Measurements from ENCODE around the gene S1PR5.
"Not testable (repeated sequence)": the region's sequence is repeated elsewhere in the genome, so short reads cannot be mapped to it uniquely, and the experiment has no call there.

The S1PR5 gene

GRCh38 chr19:10517361-10517759, at the start of gene S1PR5:
Gene S1PR5 (minus strand): TSS chr19:10517447. CDS start chr19:10515011, 2,436 bp downstream.
- DNase-seq: no peak

- peak; percentile 83 for DNase-seq
Observed at GRCh38 chr19:10566658-10567410, 49.6 kb upstream of the S1PR5 start.

GRCh38 chr19:10566408-10566657, 49.1 kb upstream of the S1PR5 start:
- no peak for DNase-seq

GRCh38 chr19:10565567-10566407, 48.5 kb upstream of the S1PR5 start, which contains the start of gene KRI1:
Gene KRI1 (minus strand): TSS chr19:10566010. CDS start chr19:10565999, 11 bp downstream.
- DNase-seq: peak; percentile 98

GRCh38 chr19:10565028-10565566, 47.9 kb upstream of the S1PR5 start:
- DNase-seq: peak; percentile 54

- DNase-seq: no peak
Observed at GRCh38 chr19:10562609-10563008, 45.4 kb upstream of the S1PR5 start.

- no peak for DNase-seq
Observed at GRCh38 chr19:10560154-10560553, 42.9 kb upstream of the S1PR5 start.

- no peak for DNase-seq
Observed at GRCh38 chr19:10557603-10558197, 40.5 kb upstream of the S1PR5 start.

- DNase-seq: no peak
Observed at GRCh38 chr19:10555610-10555973, 38.3 kb upstream of the S1PR5 start.

- no peak for DNase-seq
Observed at GRCh38 chr19:10554760-10555609, 37.7 kb upstream of the S1PR5 start.

- peak; percentile 71 for DNase-seq
Observed at GRCh38 chr19:10553943-10554381, 36.7 kb upstream of the S1PR5 start.

GRCh38 chr19:10553087-10553667, 35.9 kb upstream of the S1PR5 start:
- no peak for DNase-seq

- no peak for DNase-seq
Observed at GRCh38 chr19:10552510-10553053, 35.3 kb upstream of the S1PR5 start.

- peak; percentile 56 for DNase-seq
Observed at GRCh38 chr19:10551698-10552301, 34.6 kb upstream of the S1PR5 start.

- not testable (repeated sequence) for DNase-seq
Observed at GRCh38 chr19:10551006-10551405, 33.8 kb upstream of the S1PR5 start.

- DNase-seq: no peak
Observed at GRCh38 chr19:10550336-10550735, 33.1 kb upstream of the S1PR5 start.

- DNase-seq: no peak
Observed at GRCh38 chr19:10549733-10550132, 32.5 kb upstream of the S1PR5 start.

- DNase-seq: no peak
Observed at GRCh38 chr19:10548746-10549276, 31.6 kb upstream of the S1PR5 start.

GRCh38 chr19:10546817-10547216, 29.6 kb upstream of the S1PR5 start:
- DNase-seq: no peak

GRCh38 chr19:10544753-10545251, 27.6 kb upstream of the S1PR5 start:
- DNase-seq: no peak

- no peak for DNase-seq
Observed at GRCh38 chr19:10544242-10544752, 27.1 kb upstream of the S1PR5 start.

Measured in CD4-positive, alpha-beta T cell treated with Interleukin-4 for 4 hours (primary cell).